CD4-positive, alpha-beta T cell treated with Interleukin-4 for 1 hour (primary cell): ENCODE data around the gene ZBTB32.

ENCODE experiments used
- DNase-seq, 2 donors: peaks; one replicate each; pipeline ENCODE4 v3.0.0-alpha.2; 2020 to 2022

ZBTB32 gene

DNA sequence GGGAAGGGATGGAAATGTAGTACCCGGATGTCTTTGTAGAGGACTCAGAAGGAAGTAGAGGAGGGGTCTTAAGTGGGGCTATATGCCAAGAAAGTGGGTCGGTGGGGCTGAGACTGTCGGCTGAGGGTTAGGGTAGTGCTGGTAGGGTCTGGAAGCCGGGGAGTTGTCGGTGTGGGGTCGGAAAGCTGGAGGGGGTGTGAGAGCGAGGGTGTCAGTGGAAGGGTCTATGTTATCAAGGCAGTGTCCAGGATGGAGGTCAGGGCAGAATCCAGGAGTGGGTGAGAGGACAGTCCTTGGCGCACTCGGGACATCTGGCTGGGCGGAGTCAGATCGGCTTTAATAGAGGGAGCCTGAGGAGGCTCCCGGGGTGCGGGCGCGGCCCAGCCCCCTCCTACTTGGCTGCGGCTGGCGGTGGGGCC is 50.8 kb downstream of the ZBTB32 start:
- DNase-seq, result no peak

DNA sequence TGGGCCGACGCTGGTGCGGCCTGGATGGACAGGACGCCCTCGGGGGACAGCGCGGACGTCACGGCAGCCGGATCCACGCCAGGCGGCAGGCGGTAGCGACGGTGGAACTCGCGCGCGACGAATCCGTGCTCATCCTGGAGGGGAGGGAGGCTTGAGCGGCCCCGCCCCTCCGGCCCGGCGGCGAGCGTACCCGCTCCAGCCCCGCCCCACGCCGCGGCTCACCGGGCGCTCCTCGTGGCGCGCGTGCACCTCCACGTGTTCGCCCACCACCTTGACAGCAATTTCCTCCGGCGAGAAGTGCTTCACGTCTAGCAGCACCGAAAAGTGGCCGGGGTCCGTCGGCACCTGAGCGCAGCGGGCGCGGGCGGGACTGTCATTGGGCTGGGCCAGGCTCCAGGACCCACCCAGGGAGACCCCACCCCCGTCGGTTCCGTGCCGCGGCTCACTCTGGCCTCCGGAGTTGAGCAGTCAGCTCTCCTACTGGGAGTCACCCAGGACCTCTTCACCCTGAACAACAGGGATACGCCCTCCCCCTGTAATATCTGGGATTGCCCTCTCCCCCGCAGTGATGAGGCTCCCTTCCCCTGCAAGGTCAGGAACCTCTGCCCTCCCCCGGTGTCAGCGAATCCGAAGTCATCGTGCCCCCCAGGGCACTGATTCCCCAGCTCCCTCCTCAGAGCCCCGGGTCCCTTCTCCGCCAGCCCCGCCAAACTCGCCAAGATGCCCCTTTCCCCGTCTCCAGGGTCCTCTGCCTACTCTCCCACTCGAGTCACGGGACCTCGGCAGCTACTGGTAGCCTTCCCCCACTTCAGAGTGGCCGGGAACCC is 51.4 kb downstream of the ZBTB32 start:
- DNase-seq, result peak; percentile 59 to 71

DNA sequence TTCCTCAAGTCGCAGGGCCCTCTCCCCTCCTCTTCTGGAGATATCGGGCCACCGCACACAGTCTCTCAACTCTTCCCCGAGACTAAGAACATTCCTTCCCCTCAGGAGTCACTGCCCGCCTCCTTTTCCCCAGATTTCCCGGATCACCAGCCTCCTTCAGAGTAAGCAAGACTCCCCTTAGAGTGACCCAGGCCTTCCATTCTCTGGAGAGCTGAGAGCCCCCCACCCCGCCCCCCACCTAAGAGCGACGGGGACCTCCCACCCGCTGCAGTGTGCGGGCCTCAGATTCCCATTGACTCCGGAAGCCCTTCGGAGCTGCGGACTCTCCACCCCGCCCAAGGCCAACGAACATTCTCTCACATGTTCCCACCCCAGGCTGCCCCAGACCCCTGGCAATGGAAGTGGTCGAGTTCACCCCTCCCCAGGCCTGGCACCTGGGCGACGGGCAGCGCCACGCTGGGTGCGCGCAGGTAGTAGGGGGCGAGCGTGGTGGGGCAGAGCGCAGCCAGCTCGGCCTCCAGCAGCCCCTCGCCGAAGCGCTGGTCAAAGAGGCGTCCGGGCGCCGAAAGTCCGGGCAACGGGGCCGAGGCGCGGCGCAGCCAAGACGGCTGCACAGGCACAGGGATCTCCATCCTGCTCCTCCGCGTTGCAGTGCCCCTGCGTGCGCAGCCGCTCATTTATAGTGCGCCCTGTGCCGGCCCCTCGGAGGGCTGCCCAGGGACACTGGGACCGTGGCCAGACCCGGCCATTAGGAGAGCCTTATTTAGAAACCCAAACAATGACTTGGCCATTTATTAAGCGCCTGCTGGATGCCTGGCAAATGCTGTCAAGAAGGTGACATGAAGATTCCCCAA is 52.2 kb downstream of the ZBTB32 start, which contains the start of gene HSPB6:
HSPB6 (minus strand) TSS at position 653 of the 854 bp plus-strand sequence; CDS start at position 632, 21 bp downstream.
- DNase-seq, result no peak

DNA sequence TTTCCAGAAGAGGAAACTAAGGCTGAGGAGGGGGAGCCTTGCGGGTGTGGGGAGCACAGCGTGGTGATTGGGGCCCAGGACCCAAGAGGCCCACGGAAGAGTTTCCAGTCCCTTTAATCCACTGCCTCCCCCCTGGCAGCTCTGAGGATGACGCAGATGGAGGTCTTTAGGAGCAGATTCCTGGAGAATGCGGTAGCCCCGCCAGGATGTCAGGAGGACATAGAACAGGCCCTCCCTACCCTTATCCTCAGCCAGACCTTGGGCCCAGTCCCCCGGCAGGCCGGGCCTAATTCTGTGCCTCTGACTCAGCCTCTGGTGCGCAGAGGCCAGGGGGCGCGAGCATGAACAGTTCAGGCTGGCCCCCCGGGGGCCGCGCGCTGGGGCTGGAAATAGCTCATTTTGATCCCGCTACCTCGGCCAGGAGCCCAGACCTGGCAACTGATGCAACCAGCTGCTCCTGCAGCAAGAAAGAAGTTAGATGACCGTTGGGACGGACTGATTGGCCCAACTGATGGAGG is 52.9 kb downstream of the ZBTB32 start:
- no peak for DNase-seq

DNA sequence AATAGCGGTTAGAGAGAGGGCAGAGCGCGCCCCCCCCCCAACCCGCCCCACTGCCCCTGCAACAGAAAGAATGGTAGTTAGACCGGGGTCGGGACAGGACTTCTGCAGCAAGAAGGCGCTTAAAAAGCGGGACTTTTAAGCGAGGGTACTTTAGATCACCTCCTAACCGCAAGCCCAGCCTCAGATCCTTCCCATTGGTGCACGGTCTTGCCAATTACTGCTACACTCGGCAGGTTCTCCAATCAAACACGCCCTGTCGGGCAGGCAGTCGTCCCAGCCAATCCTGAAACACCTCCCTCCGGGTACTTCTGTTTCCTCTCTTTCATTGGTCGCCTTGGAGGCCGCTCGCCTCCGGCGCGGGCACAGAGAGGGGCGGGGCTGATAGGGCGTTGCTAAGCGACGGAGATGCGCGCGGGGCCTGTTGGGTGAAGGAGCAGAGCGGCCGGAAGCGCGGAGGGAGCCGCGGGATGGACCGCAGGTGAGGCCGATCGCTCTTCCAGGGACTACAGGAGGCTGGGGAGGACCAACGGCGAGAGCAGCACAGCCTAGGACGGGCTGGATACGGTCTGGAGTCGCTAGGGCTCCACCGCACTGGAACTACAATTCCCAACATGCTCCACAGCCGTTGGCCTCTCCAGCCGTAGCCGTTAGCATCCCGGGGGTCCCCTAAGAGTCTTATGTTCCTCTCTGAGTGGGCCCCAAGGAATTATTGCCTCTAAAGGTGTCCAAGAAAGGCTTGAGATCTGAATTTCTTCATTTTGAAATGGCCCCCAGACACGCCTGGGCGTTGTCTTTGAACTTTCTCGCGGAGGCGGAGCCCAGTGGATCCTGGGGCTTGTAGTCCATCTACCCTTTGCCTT is 53.6 kb downstream of the ZBTB32 start, which contains the start of gene PROSER3:
PROSER3 (plus strand) TSS at position 428 of the 860 bp plus-strand sequence; CDS start at position 468, 40 bp downstream.
- DNase-seq, result peak; percentile 99 to 100

DNA sequence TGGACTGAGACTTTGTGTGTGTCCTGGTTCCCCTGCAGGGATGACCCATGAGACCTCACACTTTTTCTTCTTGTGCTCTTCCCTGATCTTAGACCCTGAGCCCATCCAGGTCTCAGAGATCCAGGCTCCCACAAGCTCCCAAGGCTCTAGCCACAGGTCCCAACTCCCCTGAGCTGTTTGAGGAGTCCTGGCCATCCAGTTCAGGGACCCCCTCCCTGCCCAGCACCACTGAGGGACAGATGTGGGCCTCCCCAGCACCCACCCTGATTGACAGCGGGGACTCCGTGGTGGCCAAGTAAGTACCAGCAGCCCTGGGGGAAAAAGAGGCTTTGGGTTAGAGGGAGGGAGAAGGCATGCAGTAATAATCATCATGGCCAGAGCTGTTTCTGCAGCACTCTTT is 55.3 kb downstream of the ZBTB32 start:
- no peak for DNase-seq

DNA sequence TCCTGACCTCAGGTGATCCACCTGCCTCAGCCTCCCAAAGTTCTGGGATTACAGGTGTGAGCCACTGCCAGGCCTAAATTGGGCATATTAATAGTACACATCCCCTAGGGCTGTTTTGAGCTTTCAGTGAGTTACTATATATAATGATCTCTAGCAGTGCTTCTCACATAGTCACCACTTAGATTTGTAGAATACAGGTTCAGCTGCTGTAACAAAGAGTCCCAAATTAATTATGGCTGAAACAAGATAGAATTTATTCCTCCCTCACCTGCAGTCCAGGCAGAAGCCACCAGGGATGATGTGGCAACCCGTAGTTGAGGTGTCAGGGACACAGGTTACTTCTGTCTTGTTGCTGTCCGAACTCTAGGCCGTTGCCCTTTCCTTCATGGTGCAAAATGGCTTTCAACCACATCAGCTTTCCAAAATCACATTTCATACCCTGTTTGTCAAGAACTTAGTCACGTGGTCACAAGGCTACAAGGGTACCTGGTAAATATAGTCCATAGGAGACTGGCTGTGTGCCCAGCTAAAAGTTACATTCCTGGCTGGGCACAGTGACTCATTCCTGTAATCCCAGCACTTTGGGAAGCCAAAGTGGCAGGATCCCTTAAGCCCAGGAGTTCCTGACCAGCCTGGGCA is 56.5 kb downstream of the ZBTB32 start:
- no peak for DNase-seq

DNA sequence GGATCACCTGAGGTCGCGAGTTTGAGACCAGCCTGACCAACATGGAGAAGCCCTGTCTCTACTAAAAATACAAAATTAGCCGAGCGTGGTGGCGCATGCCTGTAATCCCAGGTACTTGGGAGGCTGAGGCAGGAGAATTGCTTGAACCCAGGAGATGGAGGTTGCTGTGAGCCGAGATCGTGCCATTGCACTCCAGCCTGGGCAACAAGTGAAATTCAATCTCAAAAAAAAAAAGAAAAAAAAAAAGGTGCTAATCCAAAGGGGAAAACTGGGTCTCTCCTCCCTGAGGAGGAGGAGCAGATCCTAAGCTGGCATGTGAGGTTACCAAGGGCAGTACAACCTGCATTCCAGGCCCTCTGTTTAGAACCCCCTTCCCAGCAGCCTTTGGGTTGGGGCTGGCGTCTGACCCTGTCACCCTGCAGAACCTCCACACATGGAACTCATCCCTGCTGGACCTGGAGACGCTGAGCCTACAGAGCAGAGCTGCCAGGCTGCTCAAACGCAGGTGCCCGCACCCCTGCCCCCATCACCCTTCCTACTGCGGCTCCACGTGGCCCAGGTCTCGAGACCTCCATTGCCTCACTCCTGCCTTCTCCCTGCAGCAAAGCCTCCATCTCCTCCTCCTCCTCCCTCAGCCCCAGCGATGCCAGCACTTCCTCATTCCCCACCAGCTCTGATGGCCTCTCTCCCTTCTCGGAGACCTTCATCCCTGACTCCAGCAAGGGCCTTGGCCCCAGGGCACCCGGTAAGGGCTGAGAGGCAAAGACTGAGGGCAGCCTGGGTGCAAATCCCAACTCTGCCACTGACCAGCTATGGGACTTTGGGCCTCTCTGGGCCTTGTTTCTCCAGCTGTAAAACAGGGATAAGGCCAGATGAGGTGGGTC is 60.3 kb downstream of the ZBTB32 start:
- DNase-seq, result no peak
